HEK293 (cell line): ENCODE results near the gene ANKRD34B.

Source experiments
- CTCF ChIP-seq: fragments of 450-650 bp; formaldehyde crosslinking; IDR thresholded peaks from 2 replicates; pipeline ENCODE4 v1.5.1; 2016; ENCODE audit warnings: missing biosample characterization, missing genetic modification characterization
- KLF8 ChIP-seq: fragments of 450-650 bp; formaldehyde crosslinking; IDR thresholded peaks from 2 replicates; pipeline ENCODE4 v1.5.1; 2016; ENCODE audit warnings: missing biosample characterization, missing genetic modification characterization
- ZFP3 ChIP-seq: fragments of 450-650 bp; formaldehyde crosslinking; IDR thresholded peaks from 2 replicates; pipeline ENCODE4 v1.5.1; 2016; ENCODE audit warnings: low read depth, missing biosample characterization, missing genetic modification characterization
- ZNF416 ChIP-seq: fragments of 450-650 bp; formaldehyde crosslinking; IDR thresholded peaks from 2 replicates; pipeline ENCODE4 v1.5.1; 2016; ENCODE audit warnings: missing biosample characterization, missing genetic modification characterization
- ZNF501 ChIP-seq: fragments of 450-650 bp; formaldehyde crosslinking; IDR thresholded peaks from 2 replicates; pipeline ENCODE4 v1.5.1; 2016; ENCODE audit warnings: missing biosample characterization, missing genetic modification characterization
- ZNF521 ChIP-seq: fragments of 450-650 bp; formaldehyde crosslinking; IDR thresholded peaks from 2 replicates; pipeline ENCODE4 v1.5.1; 2017; ENCODE audit warnings: missing biosample characterization, mild to moderate bottlenecking, missing genetic modification characterization
- ZNF677 ChIP-seq: fragments of 450-650 bp; IDR thresholded peaks from 2 replicates; pipeline ENCODE4 v1.5.0; 2018; ENCODE audit warnings: missing biosample characterization, mild to moderate bottlenecking, missing genetic modification characterization, moderate library complexity
- TF ChIP-seq, protein P1 (sequence below): fragments of 450-650 bp; formaldehyde crosslinking; IDR thresholded peaks from 2 replicates; pipeline ENCODE4 v1.5.1; 2016; ENCODE audit warnings: missing biosample characterization, missing genetic modification characterization

- TF ChIP-seq ZFP3 (tag by site-specific recombination) (no peak), CTCF (tag by site-specific recombination) (no peak), KLF8 (tag by site-specific recombination) (no peak), ZNF677 (tag by site-specific recombination) (no peak), ZNF501 (no peak), ZNF521 (tag by site-specific recombination) (no peak), ZNF416 (tag by site-specific recombination) (no peak)
- TF ChIP-seq, protein P1, sequence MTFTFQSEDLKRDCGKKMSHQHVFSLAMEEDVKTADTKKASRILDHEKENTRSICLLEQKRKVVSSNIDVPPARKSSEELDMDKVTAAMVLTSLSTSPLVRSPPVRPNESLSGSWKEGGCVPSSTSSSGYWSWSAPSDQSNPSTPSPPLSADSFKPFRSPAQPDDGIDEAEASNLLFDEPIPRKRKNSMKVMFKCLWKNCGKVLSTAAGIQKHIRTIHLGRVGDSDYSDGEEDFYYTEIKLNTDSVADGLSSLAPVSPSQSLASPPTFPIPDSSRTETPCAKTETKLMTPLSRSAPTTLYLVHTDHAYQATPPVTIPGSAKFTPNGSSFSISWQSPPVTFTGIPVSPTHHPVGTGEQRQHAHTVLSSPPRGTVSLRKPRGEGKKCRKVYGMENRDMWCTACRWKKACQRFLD (tag by site-specific recombination), result no peak
These were observed 18.9 kb upstream of the ANKRD34B start for GRCh38 chr5:80588858-80589540.
